ENCODE results near the gene GCNT4. TPM values are rescaled to one million over a fixed set of nuclear protein-coding genes. Genes with fewer than 3 reads are reported as not detected.

GCNT4 gene
- total and polyA plus RNA-seq, 2 donors: 20.7 to 22.9 TPM

DNA sequence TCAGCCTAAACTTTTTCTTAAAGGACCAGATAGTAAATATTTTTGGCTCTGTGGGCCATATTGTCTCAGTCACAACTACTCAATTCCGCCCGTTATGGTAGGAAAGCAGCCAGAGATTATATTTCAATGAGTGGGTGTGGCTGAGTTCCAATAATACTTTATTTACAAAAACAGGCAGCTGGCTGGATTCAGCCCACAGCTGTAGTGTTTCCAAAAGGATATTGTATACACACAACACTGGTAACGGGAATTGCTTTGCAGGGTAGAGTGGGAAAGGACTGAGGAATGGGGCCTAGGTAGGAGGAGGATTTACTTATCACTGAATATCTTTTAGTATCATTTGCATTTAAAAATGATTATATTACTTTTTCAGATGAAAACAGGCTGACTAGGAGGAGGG lies 21.0 kb downstream of the GCNT4 start:
- 81% methylated on average over 3 of the region's 3 CpGs for WGBS
- H3K4me3 ChIP-seq (ENCODE audit: low read length in 2 of 2): no peak overlapping the region
- no peaks in the 10 kb centered on the region for H3K9me3 ChIP-seq (ENCODE audit: control insufficient read depth in 2 of 2, insufficient read depth in 1 of 2, low read length in 1 of 2)
- no peak for DNase-seq (ENCODE audit: low read depth in 6 of 9, low spot score in 9 of 9)
- peaks cover 33 to 36% of the 10 kb centered on the region in 2 donors for H3K36me3 ChIP-seq (ENCODE audit: control insufficient read depth in 2 of 2, insufficient read depth in 2 of 2, low read length in 1 of 2)
- H3K4me1 ChIP-seq (ENCODE audit: control insufficient read depth in 2 of 2, insufficient read depth in 2 of 2, low read length in 2 of 2): peaks cover 0 to 5% of the 10 kb centered on the region in 2 donors
- no peak overlapping the region for H3K27ac ChIP-seq (ENCODE audit: low read depth in 1 of 2, low read length in 1 of 2)
- H3K27me3 ChIP-seq (ENCODE audit: control insufficient read depth in 2 of 2, insufficient read depth in 1 of 2, low read length in 1 of 2): no peaks in the 10 kb centered on the region

DNA sequence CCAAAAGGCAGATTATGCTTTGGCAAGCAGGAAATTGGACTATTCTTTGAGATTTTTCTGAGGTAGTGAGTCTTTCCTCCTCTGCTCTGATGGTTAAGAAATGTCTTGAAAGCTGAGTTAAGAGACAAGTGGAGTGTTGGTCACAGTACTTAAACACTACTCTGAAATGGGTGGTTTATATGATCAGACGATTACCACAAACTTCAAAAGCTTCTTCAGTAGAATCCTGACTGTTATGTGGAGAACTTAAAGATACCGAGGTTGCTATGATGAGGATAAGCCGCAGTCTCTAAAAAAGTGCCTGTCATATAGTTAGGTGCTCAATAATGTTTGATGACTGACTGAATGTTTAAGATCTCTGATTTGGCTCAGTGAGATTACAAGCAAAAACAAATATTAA lies 24.3 kb downstream of the GCNT4 start:
- Histone ChIP-seq H3K9me3 (ENCODE audit: control insufficient read depth in 2 of 2, insufficient read depth in 1 of 2, low read length in 1 of 2) (no peaks in the 10 kb centered on the region), H3K36me3 (ENCODE audit: control insufficient read depth in 2 of 2, insufficient read depth in 2 of 2, low read length in 1 of 2) (peaks cover 15 to 20% of the 10 kb centered on the region in 2 donors), H3K4me3 (ENCODE audit: low read length in 2 of 2) (no peak overlapping the region), H3K27ac (ENCODE audit: low read depth in 1 of 2, low read length in 1 of 2) (no peak overlapping the region), H3K4me1 (ENCODE audit: control insufficient read depth in 2 of 2, insufficient read depth in 2 of 2, low read length in 2 of 2) (no peaks in the 10 kb centered on the region), H3K27me3 (ENCODE audit: control insufficient read depth in 2 of 2, insufficient read depth in 1 of 2, low read length in 1 of 2) (no peaks in the 10 kb centered on the region)
- DNase-seq (ENCODE audit: low read depth in 6 of 9, low spot score in 9 of 9): peak in 2 of 9 donors; percentile 16 to 46
- WGBS: 52% methylated on average over 3 of the region's 3 CpGs

DNA sequence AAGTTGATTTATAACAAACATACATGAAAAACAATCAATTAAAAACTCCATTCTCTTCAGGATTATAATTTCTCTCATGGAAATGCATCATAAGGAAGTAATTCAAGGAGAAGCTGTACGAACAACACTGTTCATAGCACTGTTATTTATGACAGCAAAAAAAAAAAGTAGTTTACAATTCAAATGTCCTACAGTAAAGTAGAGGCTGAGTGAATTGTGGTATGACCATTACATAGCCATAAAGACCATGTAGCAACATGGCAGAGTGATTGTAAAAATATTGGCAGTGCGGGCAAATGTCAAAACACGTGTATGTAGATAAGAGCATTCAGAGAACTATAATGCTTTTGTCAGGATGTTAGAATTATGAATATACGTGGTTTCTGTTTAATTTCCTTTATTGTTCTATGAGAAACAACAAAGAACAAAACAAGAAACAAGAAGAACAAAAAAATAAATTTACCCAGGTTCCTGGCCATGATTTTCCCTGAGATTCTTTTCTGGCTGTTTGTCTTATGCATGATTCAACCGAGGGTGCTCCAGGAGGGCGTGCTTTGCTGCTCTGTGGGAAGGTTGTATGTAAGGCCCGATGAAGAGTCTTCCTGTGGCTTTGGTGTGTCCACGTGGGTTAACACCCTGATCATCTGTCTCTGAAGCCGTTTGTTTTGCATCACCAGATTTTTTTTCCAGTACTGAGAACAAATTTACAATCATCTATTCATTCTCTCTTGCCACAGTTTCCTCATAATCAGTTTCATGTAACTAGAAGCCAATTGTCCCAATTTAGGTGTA lies 28.8 kb downstream of the GCNT4 start:
- Histone ChIP-seq H3K4me3 (ENCODE audit: low read length in 2 of 2) (no peak overlapping the region), H3K36me3 (ENCODE audit: control insufficient read depth in 2 of 2, insufficient read depth in 2 of 2, low read length in 1 of 2) (peaks cover under 1 to 7% of the 10 kb centered on the region in 2 donors), H3K4me1 (ENCODE audit: control insufficient read depth in 2 of 2, insufficient read depth in 2 of 2, low read length in 2 of 2) (no peaks in the 10 kb centered on the region), H3K27me3 (ENCODE audit: control insufficient read depth in 2 of 2, insufficient read depth in 1 of 2, low read length in 1 of 2) (no peaks in the 10 kb centered on the region), H3K9me3 (ENCODE audit: control insufficient read depth in 2 of 2, insufficient read depth in 1 of 2, low read length in 1 of 2) (no peaks in the 10 kb centered on the region), H3K27ac (ENCODE audit: low read depth in 1 of 2, low read length in 1 of 2) (no peak overlapping the region)
- DNase-seq (ENCODE audit: low read depth in 6 of 9, low spot score in 9 of 9): no peak
- 79% methylated on average over 9 of the region's 9 CpGs for whole genome bisulfite sequencing

DNA sequence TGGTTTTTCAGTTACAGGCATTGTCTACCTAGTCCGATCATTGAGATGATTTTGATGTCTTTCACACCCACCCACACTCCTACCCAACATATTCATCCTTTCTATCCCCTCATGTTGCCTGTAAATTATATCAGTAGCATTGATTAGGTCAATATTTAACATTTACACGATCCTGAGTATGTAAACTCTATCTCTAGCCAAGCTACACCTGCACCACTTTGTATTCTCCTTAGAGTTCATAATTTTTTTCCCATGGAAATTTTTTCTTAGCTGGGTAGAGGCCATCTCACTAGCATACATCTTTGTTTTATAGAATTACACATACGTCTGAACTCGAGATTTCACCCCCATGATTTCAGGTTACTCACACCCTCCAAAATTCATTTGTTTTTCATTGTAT lies 30.6 kb downstream of the GCNT4 start:
- Histone ChIP-seq H3K36me3 (ENCODE audit: control insufficient read depth in 2 of 2, insufficient read depth in 2 of 2, low read length in 1 of 2) (peaks cover 0 to 5% of the 10 kb centered on the region in 2 donors), H3K27ac (ENCODE audit: low read depth in 1 of 2, low read length in 1 of 2) (no peak overlapping the region), H3K27me3 (ENCODE audit: control insufficient read depth in 2 of 2, insufficient read depth in 1 of 2, low read length in 1 of 2) (no peaks in the 10 kb centered on the region), H3K9me3 (ENCODE audit: control insufficient read depth in 2 of 2, insufficient read depth in 1 of 2, low read length in 1 of 2) (no peaks in the 10 kb centered on the region), H3K4me3 (ENCODE audit: low read length in 2 of 2) (no peak overlapping the region), H3K4me1 (ENCODE audit: control insufficient read depth in 2 of 2, insufficient read depth in 2 of 2, low read length in 2 of 2) (no peaks in the 10 kb centered on the region)
- 97% methylated on average over 4 of the region's 4 CpGs for WGBS
- DNase-seq (ENCODE audit: low read depth in 6 of 9, low spot score in 9 of 9): no peak

DNA sequence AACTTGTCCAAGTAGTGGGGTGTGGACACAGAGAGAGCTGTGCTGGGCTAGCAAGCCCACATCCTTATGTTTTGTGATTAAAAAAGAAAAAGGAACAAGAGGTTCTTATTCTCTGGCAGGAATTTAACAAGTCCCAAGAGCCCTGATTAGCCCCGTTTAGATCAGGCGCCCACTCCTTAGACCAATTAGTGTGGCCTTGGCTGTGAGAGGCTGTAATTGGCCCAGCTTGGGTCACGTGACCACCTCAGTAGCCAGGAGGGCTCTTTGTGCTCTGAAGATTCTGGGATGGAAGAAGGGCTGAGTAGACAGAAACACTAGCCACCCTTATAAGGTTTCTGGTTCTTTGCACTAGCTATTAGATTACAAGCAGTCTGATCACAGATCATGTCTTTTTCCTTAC lies 31.1 kb downstream of the GCNT4 start:
- WGBS: 77% methylated on average over 3 of the region's 3 CpGs
- no peaks in the 10 kb centered on the region for H3K27me3 ChIP-seq (ENCODE audit: control insufficient read depth in 2 of 2, insufficient read depth in 1 of 2, low read length in 1 of 2)
- H3K4me3 ChIP-seq (ENCODE audit: low read length in 2 of 2): no peak overlapping the region
- H3K27ac ChIP-seq (ENCODE audit: low read depth in 1 of 2, low read length in 1 of 2): no peak overlapping the region
- H3K4me1 ChIP-seq (ENCODE audit: control insufficient read depth in 2 of 2, insufficient read depth in 2 of 2, low read length in 2 of 2): no peaks in the 10 kb centered on the region
- H3K36me3 ChIP-seq (ENCODE audit: control insufficient read depth in 2 of 2, insufficient read depth in 2 of 2, low read length in 1 of 2): peaks cover 0 to 4% of the 10 kb centered on the region in 2 donors
- no peak for DNase-seq (ENCODE audit: low read depth in 6 of 9, low spot score in 9 of 9)
- no peaks in the 10 kb centered on the region for H3K9me3 ChIP-seq (ENCODE audit: control insufficient read depth in 2 of 2, insufficient read depth in 1 of 2, low read length in 1 of 2)

DNA sequence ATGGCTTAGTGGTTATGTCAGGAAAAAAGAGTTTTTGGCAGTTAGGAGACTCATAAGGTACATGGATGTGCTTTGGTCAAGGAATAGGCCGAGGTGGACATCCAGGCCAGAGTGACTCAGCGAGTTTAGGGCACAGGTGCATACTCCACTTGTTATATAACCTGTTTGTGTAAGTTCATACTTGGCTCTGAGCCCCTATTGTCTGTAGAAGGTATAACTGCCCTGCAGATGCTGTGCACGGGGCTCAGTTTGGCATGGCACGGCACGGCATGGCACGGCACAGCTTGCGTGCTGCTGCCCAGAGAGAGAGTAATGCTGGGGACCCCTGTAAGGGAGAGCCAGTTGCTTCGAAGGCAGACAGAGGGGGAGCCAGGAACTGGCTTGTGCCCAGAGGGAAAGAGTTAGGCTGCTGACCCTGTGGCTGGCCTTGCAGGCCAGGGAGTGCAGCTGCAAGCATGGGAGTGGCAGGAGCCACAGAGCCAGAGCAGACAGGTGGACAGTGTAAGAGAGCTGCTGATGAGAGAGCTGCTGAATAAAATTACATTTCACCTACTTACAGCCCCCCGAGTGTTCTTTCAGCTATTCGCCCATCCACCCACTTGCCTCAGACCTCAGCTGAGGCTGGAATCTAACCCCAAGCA lies 32.2 kb downstream of the GCNT4 start:
- Histone ChIP-seq H3K4me1 (ENCODE audit: control insufficient read depth in 2 of 2, insufficient read depth in 2 of 2, low read length in 2 of 2) (no peaks in the 10 kb centered on the region), H3K36me3 (ENCODE audit: control insufficient read depth in 2 of 2, insufficient read depth in 2 of 2, low read length in 1 of 2) (no peaks in the 10 kb centered on the region), H3K27ac (ENCODE audit: low read depth in 1 of 2, low read length in 1 of 2) (no peak overlapping the region), H3K9me3 (ENCODE audit: control insufficient read depth in 2 of 2, insufficient read depth in 1 of 2, low read length in 1 of 2) (no peaks in the 10 kb centered on the region), H3K27me3 (ENCODE audit: control insufficient read depth in 2 of 2, insufficient read depth in 1 of 2, low read length in 1 of 2) (no peaks in the 10 kb centered on the region), H3K4me3 (ENCODE audit: low read length in 2 of 2) (no peak overlapping the region)
- 91% methylated on average over 10 of the region's 10 CpGs for WGBS
- DNase-seq (ENCODE audit: low read depth in 6 of 9, low spot score in 9 of 9): no peak

DNA sequence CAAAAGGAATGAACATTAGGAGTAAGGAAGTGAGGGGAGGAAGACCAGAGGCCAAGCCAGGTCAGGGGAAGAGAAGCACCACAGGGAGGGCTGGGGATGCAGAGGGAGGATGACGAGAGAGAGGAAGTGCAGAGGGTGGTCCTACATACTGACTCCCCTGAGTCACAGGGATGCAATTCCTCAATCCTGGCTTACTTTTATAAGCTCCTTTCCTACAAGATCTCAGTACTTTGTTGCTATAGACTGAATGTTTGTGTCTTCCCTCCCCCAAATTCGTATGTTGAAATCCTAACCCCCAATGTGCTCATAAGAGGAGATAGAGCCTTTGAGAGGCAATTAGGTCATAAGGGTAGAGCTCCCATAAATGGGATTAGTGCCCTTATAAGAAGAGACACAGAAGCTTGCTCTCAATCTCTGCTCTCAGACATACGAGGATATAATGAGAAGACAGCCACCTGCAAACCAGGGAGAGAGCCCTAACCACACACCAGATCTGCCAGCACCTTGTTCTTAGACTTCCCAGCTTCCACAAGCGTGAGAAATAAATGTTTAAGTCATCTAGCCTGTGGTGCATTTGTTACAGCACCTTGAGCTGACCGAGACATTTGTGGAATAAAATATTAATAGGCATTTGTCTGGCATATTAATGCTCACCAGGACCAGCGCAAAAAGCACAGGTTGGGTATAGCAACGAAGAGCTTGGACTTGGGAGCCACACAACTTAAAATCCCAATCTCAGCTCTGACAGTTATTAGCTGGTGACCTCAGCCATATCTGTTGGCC lies 33.4 kb downstream of the GCNT4 start:
- WGBS: 82% methylated on average over 7 of the region's 7 CpGs
- no peak for DNase-seq (ENCODE audit: low read depth in 6 of 9, low spot score in 9 of 9)
- H3K36me3 ChIP-seq (ENCODE audit: control insufficient read depth in 2 of 2, insufficient read depth in 2 of 2, low read length in 1 of 2): no peaks in the 10 kb centered on the region

DNA sequence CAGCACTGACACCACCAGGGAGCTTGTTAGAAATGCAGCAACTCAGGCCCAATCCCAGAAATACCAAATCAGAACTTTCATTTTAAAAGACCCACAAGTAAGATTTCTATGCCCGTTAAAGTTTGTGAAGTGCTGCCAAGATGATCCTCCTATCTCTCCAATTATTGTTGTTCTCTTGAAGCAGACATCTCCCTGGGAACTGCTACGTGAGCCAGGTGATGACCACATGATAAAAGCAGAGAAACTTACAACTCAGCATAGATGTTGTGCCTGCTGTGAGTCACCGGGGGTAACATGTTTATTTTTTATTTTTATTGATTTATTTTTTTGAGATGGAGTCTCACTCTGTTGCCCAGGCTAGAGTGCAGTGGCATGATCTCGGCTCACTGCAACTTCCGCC lies 34.4 kb downstream of the GCNT4 start:
- Histone ChIP-seq H3K27me3 (ENCODE audit: control insufficient read depth in 2 of 2, insufficient read depth in 1 of 2, low read length in 1 of 2) (no peaks in the 10 kb centered on the region), H3K4me3 (ENCODE audit: low read length in 2 of 2) (no peak overlapping the region), H3K9me3 (ENCODE audit: control insufficient read depth in 2 of 2, insufficient read depth in 1 of 2, low read length in 1 of 2) (no peaks in the 10 kb centered on the region), H3K4me1 (ENCODE audit: control insufficient read depth in 2 of 2, insufficient read depth in 2 of 2, low read length in 2 of 2) (no peaks in the 10 kb centered on the region), H3K27ac (ENCODE audit: low read depth in 1 of 2, low read length in 1 of 2) (no peak overlapping the region), H3K36me3 (ENCODE audit: control insufficient read depth in 2 of 2, insufficient read depth in 2 of 2, low read length in 1 of 2) (no peaks in the 10 kb centered on the region)
- no peak for DNase-seq (ENCODE audit: low read depth in 6 of 9, low spot score in 9 of 9)
- WGBS: 98% methylated on average over 5 of the region's 5 CpGs

More for the DNA sequence above, 33.4 kb downstream of the GCNT4 start:
- no peaks in the 10 kb centered on the region for H3K27me3 ChIP-seq (ENCODE audit: control insufficient read depth in 2 of 2, insufficient read depth in 1 of 2, low read length in 1 of 2)
- no peak overlapping the region for H3K27ac ChIP-seq (ENCODE audit: low read depth in 1 of 2, low read length in 1 of 2)
- H3K4me1 ChIP-seq (ENCODE audit: control insufficient read depth in 2 of 2, insufficient read depth in 2 of 2, low read length in 2 of 2): no peaks in the 10 kb centered on the region
- no peak overlapping the region for H3K4me3 ChIP-seq (ENCODE audit: low read length in 2 of 2)
- H3K9me3 ChIP-seq (ENCODE audit: control insufficient read depth in 2 of 2, insufficient read depth in 1 of 2, low read length in 1 of 2): no peaks in the 10 kb centered on the region

DNA sequence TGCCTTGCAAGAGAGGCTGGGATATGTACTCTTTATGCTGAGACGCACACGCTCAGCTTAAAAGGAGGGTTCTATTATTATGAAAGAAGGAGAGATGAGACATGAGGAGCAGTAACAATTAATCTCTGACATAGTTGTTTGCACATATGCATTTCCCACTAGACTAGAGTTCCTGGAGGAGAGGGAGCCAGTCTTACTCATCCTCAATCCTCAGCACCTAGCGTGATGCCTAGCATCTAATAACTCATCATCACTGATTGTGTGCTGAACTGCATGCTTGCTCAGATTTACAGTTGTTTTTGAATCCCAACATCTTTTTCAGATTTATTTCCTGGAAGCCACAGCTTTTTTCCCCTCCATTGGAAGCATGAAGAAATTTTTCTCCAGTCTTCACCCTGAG lies 35.5 kb downstream of the GCNT4 start:
- no peak overlapping the region for H3K4me3 ChIP-seq (ENCODE audit: low read length in 2 of 2)
- no peaks in the 10 kb centered on the region for H3K36me3 ChIP-seq (ENCODE audit: control insufficient read depth in 2 of 2, insufficient read depth in 2 of 2, low read length in 1 of 2)
- WGBS: 98% methylated on average over 3 of the region's 3 CpGs
- no peaks in the 10 kb centered on the region for H3K9me3 ChIP-seq (ENCODE audit: control insufficient read depth in 2 of 2, insufficient read depth in 1 of 2, low read length in 1 of 2)
- no peak for DNase-seq (ENCODE audit: low read depth in 6 of 9, low spot score in 9 of 9)
- no peaks in the 10 kb centered on the region for H3K27me3 ChIP-seq (ENCODE audit: control insufficient read depth in 2 of 2, insufficient read depth in 1 of 2, low read length in 1 of 2)
- H3K27ac ChIP-seq (ENCODE audit: low read depth in 1 of 2, low read length in 1 of 2): no peak overlapping the region
- H3K4me1 ChIP-seq (ENCODE audit: control insufficient read depth in 2 of 2, insufficient read depth in 2 of 2, low read length in 2 of 2): no peaks in the 10 kb centered on the region
